SKM-1 treated with dmso at 0.1 percent for 144 hours (cell line): Measurements from ENCODE around the gene CFAP53.

Source experiments
- DNase-seq: peaks from one replicate; lab custom pipeline; 2025; ENCODE audit not compliant: unreplicated experiment; lab: John Stamatoyannopoulos, UW

CFAP53 gene

DNA sequence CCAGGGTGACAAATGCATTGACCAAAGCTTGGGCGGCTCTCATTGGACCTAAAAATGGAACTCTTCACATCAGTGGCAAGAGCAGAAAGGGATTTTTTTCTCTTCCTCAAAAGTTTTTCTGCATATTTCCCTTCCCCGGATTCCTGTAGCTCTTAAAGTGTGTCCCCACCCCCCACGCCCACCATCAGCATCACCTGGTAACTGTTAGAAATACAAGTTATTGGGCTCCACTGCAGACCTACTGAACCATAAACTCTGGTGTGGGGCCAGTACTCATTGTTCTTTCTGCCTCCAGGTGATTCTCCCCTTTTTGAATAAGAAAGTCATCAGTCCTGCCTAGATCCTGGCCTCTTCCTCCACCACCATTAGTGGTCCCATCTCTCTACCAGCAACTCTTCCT lies 70.0 kb downstream of the CFAP53 start:
- no peak for DNase-seq

DNA sequence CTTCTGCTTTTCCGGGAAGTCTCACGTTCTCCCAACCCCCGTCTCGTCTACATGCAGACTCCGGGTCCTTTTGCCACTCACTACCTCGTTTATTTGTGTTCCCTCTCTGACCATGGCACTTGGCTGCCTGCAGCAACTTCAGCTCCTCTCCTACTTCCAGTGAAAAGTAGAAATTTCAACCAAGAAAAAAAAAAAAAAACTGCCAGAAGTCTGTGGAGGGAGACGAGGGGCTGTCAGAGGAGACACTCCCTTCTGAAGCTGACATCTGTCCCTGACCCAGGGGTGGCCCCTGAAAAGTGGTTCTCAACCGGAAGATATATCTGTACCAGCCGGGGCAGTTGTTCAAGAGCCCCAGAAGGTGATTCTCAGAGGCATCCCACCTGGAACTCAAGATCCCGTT lies 70.6 kb downstream of the CFAP53 start:
- no peak for DNase-seq

DNA sequence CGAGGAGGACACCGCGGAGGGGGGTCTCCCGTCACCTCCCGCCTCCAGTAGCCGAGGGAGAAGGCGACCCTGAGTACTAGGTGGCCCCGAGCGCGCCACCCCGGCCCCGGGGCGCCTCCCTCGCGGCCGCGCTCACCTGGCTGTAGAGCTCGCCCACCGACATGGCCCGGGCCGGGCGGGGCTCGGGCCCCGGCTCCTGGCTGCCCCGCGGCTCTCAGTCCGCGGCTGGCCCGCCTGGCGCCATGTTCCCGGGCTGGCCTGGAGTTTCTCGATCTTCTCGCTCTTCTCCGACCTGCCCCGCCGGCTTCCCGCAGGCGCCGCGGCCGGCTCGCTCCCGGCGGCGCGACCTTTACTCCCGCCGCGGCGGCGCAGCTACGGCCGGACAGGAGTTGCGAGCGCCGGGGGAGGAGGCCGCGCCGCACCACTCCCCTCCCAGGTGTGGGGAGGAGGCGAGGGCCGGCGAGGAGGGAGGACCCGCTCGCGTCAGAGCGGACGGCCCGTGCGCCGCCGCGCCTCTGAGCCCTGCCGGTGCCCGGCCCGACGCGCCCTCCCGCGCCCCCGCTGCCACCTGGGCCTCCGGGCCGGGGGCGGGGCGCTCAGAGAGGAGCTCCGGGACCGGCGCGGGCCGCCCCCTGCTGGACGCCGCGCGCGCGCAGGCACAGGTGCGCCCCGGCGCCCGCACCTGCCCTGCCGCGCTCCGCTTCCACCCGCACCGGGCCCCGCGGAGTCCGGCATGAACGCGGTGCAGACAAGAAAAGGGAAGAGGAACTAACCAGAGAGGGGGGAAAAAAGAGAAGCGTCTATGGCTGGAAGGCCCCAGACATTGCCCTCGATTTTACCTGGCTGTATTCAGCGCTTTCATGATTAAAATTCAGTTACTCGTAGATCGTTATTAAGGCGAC lies 71.4 kb downstream of the CFAP53 start, which contains the start of gene MYO5B:
Gene MYO5B, minus strand, starts transcription at position 517 of the 902 bp plus-strand sequence. Its CDS starts 354 bp downstream, at position 163.
- peak; percentile 8 for DNase-seq

DNA sequence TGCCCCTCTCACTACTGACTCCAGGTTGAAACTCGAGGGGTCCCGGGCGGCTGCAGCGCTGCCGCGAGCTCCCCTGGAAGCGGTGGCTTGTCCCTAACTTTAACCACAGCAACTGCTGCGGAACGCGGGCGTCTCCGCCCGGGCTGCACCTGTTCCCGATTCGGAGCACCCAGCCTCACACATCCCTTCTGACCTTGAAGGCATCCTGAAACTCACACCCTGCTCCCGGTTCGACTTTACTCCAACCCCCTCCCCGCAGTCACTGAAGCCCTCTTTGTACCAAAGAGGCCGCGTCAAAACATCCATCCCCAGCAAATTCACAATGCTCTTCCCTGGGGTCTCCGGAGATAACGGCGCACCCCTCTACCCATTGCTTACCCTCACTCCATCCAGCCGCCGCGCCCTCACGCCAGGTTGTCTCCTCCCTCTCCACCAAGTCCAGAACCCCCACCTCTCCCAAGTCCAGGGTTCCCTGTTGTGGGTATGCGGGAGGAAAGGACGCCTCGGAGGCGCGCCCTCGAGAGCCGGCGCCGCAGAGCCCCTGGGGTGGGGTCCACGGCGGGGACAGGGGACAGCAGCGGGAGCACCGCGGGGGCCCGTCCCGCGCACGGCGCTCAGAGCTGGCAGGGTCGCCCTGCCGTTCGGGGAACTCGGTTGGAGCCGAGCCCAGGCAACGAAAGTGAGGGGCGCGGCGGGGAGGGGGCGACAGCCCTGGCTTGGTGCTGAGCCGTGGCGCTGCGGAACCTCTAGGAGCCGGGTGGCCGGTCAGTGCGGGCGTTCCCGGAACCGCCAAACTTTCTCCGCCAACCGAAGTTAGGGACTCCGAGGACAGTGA lies 72.3 kb downstream of the CFAP53 start:
- DNase-seq: no peak

DNA sequence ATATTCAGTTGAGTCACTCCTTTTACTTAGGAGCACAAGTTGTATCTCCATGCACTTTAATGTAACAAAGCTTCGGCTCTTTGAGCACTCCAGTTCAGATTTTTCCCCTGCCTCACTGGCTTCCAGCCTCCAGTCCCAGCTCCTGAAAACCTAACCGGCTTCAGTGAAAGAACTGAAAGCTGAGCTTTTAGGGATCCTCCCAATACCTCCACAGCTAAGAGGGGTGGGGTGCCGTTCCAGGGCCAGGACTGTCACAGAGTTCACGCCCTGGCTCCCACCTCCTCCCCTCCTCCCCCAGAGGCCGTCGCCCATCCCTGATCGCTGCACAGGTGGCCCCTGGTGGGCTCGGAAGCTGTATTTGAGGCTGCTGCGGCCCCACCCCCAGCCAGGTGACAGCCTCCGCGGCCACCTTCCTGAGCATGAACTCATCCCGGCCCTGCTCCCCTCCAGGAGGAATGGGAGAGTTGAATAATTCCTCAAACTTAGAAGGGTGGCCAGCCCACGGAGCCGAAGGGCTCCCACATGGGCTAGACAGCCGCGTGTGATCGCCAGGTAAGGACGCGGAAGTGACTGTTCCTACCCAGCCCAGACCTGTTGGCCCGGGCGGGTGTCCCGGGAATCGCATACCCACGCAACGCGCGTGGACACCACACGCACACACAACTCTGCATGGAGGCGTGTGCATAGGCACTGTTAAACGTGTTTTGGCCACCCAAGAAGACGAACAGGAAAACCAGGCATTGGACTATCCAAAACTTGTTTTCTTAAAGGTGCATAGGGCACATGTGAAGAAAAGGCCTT lies 73.1 kb downstream of the CFAP53 start:
- no peak for DNase-seq

DNA sequence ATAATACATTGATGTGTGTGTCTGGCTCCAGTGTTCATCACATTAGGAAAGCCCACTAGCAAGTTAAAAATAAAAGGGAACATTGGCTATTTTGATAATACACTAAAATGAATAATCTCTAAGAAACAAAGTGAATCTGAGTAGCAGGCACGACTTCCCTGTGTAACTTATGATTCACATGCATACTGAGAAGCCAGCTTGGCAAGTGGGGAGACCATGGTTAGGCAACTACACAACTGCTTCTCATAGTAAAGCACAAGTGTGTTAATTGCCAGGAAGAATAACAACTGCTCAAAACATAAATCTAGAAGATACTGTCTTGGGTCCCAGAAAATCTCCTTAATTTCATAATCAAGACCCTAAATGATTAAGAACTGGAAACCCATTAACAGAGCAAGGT lies 75.4 kb downstream of the CFAP53 start:
- DNase-seq: no peak

DNA sequence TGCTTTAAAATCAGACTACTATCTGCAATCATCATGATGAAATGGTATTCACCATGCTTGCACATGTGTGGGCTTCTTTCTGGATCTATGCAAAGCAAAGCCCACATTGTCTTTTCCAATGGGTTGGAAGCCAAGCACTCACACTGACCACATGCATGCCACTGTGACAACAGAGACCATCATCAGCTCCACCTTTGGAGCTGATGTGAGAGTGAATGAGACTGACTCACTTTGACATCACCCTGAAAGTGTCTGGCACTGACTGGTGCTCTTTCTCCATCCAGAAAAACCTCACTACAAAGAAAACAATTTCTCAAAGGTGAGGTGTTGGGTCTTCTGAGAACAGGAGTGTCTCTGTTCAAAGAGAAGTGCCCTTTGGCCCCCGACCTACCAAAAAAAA lies 76.1 kb downstream of the CFAP53 start:
- DNase-seq: no peak

DNA sequence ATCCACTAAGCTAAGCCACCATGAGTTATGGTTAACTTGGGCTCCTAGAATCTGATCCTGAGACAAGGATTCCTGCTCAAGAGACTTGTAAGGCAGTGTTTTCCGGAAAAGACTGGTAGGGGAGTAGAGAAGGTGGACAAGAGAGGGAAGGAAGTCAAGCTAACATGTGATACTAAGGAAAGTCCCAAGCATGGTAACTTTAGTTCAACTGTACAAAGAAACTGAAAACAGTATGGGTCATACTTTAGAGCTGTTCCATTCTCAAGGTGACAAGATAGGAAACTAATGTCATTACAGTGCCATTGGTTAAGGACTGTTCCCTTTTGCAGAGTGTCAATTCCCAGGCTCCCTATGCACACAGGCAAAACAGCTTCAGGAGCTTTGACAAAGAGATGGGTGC lies 77.1 kb downstream of the CFAP53 start:
- DNase-seq: no peak

DNA sequence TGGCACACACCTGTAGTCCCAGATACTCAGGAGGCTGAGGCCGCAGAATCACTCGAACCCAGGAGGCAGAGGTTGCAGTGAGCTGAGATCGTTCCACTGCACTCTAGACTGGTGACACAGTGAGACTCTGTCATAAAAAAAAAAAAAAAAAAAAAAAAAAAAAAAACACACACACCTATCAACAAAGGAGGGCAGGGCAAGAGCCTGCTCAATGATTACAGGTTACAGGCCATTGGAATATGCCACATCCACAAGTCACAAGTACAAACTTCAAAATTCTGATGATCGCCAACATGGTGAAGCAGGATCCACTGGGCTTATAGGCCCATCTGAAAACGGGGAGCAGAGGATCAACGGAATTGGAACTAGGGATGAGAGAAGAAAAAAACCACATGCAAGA lies 77.6 kb downstream of the CFAP53 start:
- DNase-seq: no peak

DNA sequence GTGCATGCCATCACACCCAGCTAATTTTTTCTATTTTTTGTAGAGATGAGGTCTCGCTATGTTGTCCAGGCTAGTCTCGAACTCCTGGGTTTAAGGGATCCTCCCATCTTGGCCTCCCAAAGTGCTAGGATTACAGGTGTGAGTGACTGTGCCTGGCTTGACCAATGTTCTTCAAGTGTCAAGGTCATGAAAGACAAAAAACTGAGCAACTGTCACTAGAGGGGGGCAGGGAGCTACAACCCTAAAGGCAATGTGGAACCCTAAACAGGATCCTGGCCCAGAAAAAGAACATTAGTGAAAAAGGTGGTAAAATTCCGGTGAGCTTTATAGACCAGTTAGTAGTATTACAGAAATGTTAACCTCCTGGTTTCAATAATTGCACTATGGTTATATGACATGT lies 78.6 kb downstream of the CFAP53 start:
- no peak for DNase-seq

DNA sequence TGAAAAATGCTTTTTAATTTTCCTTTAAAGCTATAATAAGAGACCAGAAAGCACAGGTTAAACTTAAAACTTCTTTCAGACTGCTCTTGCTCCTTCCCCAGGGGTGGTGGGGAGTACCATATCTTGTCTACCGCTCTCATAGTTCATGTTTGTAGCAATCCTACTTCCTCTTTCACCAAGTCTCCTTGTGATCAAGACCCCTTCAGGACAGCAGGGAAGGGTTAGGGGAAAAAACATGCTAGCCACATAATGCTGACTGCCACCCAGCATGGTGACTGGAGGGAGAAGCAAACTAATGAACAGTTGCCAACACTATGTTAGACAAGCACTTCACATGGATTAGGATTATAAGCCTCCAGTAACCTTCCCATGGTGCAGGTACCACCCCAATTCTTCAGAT lies 79.9 kb downstream of the CFAP53 start:
- DNase-seq: no peak

DNA sequence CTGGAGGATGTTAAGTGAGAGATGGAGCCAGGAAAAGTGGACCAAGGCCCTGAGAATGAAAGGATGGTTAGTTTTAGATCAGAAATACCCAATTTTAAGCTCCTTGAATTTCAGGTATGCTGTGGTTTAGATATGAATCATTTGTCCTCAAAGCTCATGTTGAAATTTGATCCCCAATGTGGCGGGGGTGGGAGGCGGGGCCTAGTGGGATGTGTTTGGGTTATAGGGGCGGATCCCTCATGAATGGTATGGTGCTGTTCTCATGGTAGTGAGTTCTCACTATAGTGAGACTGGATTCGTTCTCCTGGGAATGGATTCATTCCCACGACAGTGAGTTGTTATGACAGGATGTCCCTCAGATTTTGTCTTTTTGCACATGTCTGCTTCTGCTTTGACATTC lies 82.7 kb downstream of the CFAP53 start:
- no peak for DNase-seq

DNA sequence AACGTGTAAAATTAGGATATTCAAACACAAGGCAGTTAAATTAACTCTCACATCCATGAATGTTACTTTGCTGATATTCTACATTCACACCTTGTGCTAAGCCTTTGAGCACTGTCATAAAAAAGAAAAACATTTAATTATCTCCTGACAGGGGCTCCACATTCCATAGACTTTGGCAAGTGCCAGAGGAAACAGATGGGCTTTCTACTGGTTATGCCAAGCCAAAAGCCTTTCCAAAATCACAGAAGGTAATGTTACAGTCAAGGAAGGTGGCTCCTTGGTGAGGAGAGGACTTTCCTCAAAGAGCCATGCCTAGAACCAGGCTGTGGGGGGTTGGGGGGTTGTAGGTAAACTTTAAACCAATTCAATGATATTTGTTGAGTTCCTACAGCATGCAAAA lies 83.8 kb downstream of the CFAP53 start:
- no peak for DNase-seq

DNA sequence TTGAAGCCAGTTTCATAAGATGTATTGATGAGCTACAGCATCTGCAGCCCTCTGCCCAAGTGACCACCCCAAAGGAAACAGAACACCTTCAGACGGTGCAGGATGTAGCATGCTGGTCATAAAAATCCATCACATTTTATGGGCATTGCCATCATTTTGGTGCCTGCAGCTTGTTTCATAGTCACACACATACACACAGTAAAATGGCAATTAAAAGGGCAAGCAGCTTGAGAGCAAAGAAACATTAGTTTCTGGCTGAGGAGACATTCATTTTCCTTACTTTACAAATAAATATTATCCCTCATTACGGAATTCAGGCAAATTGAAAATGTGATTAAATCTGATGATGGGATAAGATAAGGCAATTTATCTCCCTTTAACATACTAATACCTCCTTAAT lies 84.7 kb downstream of the CFAP53 start:
- no peak for DNase-seq

DNA sequence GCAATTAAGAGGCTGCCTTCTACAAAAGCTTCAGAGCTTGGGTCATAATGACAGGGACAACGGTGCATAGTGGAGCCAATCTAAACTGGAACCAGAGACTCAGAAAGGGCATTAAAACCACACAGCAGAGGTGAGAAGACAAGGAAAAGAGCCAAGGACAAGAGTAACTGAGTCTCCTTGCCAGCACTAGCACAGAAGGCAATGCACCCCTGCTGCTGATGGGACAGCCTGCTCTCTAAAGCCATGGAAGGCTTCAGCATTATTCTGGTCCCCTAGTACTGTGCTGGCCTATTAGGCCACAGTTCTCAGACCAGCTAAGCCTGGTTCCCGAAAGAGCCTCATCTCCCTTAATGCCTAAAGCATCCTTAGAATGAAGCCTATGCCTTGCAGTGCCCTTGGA lies 86.8 kb downstream of the CFAP53 start:
- no peak for DNase-seq

DNA sequence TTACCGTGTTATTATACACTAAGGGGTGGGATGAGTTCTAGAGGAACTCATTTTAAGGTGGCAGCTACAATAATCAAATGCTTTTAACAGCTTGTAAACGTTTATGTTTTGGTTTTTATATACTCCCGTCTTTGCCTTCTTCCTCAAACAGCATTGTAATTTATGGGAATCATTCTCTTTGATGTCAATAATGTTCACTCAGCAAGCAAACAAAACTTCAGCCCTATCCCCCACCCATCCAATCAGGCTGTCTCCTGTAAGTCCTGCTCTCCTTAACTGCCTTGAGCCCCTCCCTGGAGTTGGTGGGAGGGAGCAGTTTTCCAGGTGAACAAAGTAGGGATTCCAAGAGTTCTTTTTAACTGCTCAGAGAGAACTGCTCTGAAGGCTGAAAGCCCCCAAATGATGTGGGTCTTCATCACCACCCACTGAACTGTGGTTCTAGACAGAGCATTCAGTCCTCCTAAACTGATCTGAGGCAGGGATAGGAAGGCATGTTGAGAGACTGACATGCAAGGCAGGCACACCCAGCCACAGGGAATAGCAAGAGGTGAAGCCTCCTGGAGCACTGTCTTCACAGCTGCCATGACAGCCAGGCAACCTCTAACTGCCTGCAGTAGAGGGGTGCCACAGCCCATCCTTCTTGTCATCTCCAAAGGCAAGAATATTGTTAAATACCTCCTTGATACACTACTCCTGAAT lies 88.9 kb downstream of the CFAP53 start:
- no peak for DNase-seq
